GM12878 (cell line): ENCODE data around the gene MYOM3.

ENCODE experiments used
- CEBPB ChIP-seq, 2 experiments: fragments of 150-350 bp in 1 of 2; IDR thresholded peaks; 2 replicates each; pipeline ENCODE4 v1.6.1; 2012 to 2014; ENCODE audit warnings: low read depth in 2 of 2, low read length in 2 of 2, borderline replicate concordance in 1 of 2, inconsistent platforms in 1 of 2
- EGR1 ChIP-seq, 2 experiments: IDR thresholded peaks; 1 replicate in 1 of 2; 2 replicates in 1 of 2; pipeline ENCODE4 v1.6.1; 2011 to 2012; ENCODE audit warnings: low read depth in 2 of 2, low read length in 2 of 2, borderline replicate concordance in 1 of 2, mild to moderate bottlenecking in 1 of 2, moderate library complexity in 1 of 2
- EZH2 ChIP-seq: IDR thresholded peaks from 2 replicates; pipeline ENCODE4 v1.6.1; 2012; ENCODE audit warnings: low read depth, mild to moderate bottlenecking, control low read depth, inconsistent platforms, low read length, borderline replicate concordance; ENCODE audit not compliant: control insufficient read depth
- NFYB ChIP-seq: IDR thresholded peaks from 2 replicates; pipeline ENCODE4 v1.6.1; 2011; ENCODE audit warnings: low read depth, mild to moderate bottlenecking, low read length, improper control_type of control experiment, moderate library complexity; ENCODE audit not compliant: insufficient read depth
- POLR2A ChIP-seq: IDR thresholded peaks from 2 replicates; pipeline ENCODE4 v1.6.1; 2011; ENCODE audit warnings: low read depth, mild to moderate bottlenecking, low read length
- SMC3 ChIP-seq: IDR thresholded peaks from 2 replicates; pipeline ENCODE4 v1.6.1; 2011; ENCODE audit warnings: low read length, improper control_type of control experiment, borderline replicate concordance
- YY1 ChIP-seq: IDR thresholded peaks from 2 replicates; pipeline ENCODE4 v1.6.1; 2011; ENCODE audit warnings: low read depth, mild to moderate bottlenecking, low read length
- ZNF622 ChIP-seq: fragments of 450-650 bp; IDR thresholded peaks from 2 replicates; pipeline ENCODE4 v1.6.1; 2017; ENCODE audit warnings: mild to moderate bottlenecking, inconsistent platforms
- TF ChIP-seq, protein P1 (sequence below): fragments of 450-650 bp; IDR thresholded peaks from 2 replicates; pipeline ENCODE4 v1.6.1; 2018; ENCODE audit warnings: borderline replicate concordance, mild to moderate bottlenecking; ENCODE audit not compliant: partially characterized antibody
- TF ChIP-seq, protein P2 (sequence below): IDR thresholded peaks from 2 replicates; pipeline ENCODE4 v1.6.1; 2011; ENCODE audit warnings: low read depth, mild to moderate bottlenecking, low read length, moderate library complexity, borderline replicate concordance; ENCODE audit errors: extremely low read depth
- TF ChIP-seq, protein P3 (sequence below), 3 experiments: IDR thresholded peaks in 2 of 3; conservative IDR thresholded peaks in 1 of 3; 2 replicates each; pipeline ENCODE4 v1.5.1; 2011; ENCODE audit warnings: low read depth in 3 of 3, low read length in 3 of 3, mild to moderate bottlenecking in 3 of 3, control low read depth in 2 of 3, moderate library complexity in 2 of 3, inconsistent platforms in 1 of 3, mixed read lengths in 1 of 3; ENCODE audit not compliant: control insufficient read depth in 2 of 3, insufficient read depth in 1 of 3; ENCODE audit errors: extremely low read depth in 1 of 3
- TF ChIP-seq, protein P4 (sequence below): IDR thresholded peaks from 2 replicates; pipeline ENCODE4 v1.6.1; 2012; ENCODE audit warnings: low read depth, low read length, improper control_type of control experiment

DNA sequence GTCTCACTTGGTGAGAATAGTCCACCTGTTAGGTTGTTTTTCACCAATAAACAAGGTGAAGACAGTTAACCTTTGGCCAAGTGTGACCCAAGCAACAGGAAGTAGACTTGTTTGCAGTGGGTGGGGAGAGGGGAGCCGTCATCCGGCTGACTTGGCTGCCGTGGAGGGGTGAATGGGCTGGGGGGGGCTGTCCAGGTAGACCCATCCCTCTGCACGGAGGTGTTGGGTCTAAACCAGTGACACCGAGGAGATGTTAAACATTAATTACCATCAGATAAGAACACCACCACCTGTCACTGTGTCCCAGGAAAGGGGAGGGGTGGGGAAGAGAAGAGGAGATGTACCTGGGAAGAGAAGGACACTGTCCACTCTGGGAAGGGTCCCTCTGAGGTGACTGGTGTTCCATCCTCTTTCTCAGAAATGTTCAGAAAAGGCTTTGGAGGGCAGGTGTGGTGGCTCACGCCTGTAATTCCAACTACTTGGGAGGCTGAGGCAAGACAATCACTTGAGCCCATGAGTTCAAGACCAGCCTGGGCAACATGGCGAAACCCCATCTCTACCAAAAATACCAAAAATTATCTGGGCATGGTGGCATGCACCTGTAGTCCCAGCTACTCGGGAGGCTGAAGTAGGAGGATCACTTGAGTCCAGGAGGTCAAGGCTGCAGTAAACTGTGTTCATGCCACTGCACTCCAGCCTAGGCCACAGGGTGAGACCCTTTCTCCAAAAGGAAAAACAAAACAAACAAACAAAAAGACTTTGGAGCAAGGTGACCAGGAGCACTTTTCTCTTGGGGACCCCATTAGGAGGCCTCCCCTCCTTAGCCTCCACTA lies 6.7 kb upstream of the MYOM3 start:
- no peak for TF ChIP-seq ZNF622
- no peak for TF ChIP-seq YY1
- TF ChIP-seq, protein P1, sequence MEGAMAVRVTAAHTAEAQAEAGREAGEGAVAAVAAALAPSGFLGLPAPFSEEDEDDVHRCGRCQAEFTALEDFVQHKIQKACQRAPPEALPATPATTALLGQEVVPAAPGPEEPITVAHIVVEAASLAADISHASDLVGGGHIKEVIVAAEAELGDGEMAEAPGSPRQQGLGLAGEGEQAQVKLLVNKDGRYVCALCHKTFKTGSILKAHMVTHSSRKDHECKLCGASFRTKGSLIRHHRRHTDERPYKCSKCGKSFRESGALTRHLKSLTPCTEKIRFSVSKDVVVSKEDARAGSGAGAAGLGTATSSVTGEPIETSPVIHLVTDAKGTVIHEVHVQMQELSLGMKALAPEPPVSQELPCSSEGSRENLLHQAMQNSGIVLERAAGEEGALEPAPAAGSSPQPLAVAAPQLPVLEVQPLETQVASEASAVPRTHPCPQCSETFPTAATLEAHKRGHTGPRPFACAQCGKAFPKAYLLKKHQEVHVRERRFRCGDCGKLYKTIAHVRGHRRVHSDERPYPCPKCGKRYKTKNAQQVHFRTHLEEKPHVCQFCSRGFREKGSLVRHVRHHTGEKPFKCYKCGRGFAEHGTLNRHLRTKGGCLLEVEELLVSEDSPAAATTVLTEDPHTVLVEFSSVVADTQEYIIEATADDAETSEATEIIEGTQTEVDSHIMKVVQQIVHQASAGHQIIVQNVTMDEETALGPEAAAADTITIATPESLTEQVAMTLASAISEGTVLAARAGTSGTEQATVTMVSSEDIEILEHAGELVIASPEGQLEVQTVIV, result no peak
- TF ChIP-seq, protein P2, sequence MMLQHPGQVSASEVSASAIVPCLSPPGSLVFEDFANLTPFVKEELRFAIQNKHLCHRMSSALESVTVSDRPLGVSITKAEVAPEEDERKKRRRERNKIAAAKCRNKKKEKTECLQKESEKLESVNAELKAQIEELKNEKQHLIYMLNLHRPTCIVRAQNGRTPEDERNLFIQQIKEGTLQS, result no peak
- TF ChIP-seq, protein P3, sequence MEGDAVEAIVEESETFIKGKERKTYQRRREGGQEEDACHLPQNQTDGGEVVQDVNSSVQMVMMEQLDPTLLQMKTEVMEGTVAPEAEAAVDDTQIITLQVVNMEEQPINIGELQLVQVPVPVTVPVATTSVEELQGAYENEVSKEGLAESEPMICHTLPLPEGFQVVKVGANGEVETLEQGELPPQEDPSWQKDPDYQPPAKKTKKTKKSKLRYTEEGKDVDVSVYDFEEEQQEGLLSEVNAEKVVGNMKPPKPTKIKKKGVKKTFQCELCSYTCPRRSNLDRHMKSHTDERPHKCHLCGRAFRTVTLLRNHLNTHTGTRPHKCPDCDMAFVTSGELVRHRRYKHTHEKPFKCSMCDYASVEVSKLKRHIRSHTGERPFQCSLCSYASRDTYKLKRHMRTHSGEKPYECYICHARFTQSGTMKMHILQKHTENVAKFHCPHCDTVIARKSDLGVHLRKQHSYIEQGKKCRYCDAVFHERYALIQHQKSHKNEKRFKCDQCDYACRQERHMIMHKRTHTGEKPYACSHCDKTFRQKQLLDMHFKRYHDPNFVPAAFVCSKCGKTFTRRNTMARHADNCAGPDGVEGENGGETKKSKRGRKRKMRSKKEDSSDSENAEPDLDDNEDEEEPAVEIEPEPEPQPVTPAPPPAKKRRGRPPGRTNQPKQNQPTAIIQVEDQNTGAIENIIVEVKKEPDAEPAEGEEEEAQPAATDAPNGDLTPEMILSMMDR (IDR thresholded peaks at IDR 0.05 in 2 of 3, conservative IDR thresholded peaks at IDR 0.05 in 1 of 3; ENCODE audit: control insufficient read depth in 2 of 3, extremely low read depth in 1 of 3, insufficient read depth in 1 of 3, low read depth in 3 of 3, low read length in 3 of 3), result no peak
- TF ChIP-seq, protein P4, sequence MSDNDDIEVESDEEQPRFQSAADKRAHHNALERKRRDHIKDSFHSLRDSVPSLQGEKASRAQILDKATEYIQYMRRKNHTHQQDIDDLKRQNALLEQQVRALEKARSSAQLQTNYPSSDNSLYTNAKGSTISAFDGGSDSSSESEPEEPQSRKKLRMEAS, result no peak
- no peak for TF ChIP-seq CEBPB (IDR thresholded peaks at IDR 0.05; ENCODE audit: borderline replicate concordance in 1 of 2, low read depth in 2 of 2, low read length in 2 of 2)
- TF ChIP-seq EGR1 (IDR thresholded peaks at IDR 0.05; ENCODE audit: borderline replicate concordance in 1 of 2, low read depth in 2 of 2, low read length in 2 of 2), result no peak
- TF ChIP-seq POLR2A, result no peak
- TF ChIP-seq NFYB, result no peak
- no peak for TF ChIP-seq SMC3
- no peak for TF ChIP-seq EZH2
